GF-D8 (cell line): Measurements from ENCODE around the gene ITFG1.
"Not testable (repeated sequence)": the region's sequence is repeated elsewhere in the genome, so short reads cannot be mapped to it uniquely, and the experiment has no call there.

ENCODE experiments used
- DNase-seq: peaks from one replicate; lab custom pipeline; 2025; lab: John Stamatoyannopoulos, UW

ITFG1 gene

DNA sequence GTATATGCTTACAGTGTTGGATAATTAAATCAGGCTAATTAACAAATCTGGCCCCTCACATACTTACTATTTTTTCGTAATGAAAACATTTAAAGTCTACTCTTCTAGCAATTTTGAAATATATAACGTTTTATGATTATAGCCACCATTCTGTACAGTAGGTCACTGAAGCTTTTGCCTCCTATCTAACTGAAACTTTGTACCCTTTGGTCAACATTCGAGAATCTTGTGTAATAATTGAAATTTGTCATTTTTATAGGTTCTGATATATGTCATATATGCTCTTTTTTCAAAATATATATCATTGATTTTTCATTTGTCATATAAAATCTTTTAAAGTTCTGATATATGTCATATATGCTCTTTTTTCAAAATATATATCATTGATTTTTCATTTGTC lies 12.9 kb upstream of the ITFG1 start:
- DNase-seq = no peak

DNA sequence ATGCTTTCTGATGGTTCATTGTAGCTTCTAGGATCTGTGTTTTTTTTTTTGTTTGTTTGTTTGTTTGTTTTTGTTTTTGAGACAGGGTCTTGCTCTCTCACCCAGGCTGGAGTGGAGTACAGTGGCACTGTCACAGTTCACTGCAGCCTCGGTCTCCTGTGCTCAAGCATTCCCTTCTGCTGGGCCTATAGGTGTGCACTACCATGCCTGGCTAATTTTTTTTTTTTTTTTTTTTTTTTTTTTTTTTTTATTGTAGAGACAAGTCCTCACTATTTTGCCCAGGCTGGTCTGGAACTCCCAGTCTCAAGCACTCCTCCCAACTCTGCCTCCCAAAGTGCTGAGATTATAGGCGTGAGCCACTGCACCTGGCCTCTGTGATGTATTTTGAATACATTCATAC lies 12.1 kb upstream of the ITFG1 start:
- not testable (repeated sequence) for DNase-seq

DNA sequence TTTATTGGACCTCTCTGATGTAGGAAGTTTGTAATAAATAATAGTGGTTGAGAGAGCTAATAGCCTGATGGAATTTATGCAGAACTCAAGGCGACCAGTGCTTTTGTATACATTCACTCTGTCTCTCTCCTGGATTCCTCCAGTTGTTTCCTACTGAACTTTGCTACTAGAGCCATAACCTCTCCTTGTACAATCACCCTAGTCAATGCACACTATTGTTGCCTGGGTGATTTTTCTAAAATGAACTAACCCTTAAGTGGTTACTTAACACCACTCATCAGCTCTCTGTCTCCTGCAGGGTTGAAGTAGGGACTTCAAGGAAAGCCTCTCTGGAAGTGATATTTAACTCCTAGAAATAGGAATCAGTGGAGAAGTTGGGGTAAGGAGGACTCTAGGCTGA lies 9.9 kb upstream of the ITFG1 start:
- DNase-seq = no peak

DNA sequence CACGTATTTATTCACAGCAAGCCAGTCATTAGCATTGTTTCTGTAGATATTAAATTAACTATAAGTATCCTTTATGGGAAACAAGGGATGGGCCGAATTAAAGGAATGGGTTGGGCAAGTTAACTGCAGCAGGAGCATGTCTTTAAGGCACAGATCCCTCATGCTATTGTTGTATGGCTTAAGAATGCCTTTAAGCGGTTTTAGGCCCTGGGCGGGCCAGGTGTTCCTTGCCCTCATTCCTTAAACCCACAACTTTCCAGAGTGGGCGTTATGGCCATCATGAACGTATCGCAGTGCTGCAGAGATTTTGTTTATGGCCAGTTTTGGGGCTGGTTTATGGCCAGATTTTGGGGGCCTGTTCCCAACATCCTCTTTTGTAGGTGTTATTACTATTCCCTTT lies 9.3 kb upstream of the ITFG1 start:
- DNase-seq = no peak

DNA sequence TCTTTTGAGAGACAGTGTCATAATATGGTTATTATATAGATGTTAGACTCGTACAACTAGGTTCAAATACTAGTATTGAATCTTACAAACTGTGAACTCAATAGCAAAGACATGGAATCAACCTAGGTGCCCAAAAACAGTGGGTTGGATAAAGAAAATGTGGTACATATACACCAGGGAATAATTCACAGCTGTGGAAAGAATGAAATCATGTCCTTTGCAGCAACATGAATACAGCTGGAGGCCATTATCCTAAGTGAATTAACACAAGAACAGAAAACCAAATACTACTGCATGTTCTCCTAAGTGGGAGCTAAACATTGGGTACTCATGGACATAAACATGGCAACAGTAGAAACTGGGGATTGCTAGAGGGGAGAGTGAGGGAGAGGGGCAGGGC lies 8.4 kb upstream of the ITFG1 start:
- DNase-seq = no peak

DNA sequence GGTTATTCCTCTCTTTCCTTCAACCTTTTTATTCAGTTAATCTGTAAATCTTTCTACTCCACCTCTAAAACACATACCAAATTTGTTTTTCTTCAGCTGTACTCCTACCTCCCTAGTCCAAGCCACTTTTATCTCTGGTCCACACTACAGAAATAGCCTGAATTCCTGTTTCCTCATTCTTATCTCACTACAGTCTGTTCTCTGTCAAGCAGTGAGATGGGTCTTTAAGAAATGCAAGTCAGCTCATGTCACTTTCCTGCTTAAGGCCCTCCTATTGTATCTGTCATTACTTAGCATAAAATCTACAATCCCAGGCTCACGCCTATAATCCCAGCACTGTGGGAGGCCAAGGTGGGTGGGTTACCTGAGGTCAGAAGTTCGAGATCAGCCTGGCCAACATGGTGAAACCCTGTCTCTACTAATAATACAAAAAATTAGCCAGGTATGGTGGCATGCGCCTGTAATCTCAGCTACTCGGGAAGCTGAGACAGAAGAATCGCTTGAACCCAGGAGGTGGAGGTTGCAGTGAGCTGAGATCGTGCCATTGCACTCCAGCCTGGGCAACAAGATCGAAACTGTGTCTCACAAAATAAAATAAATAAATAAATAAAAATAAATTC lies 7.3 kb upstream of the ITFG1 start:
- peak; percentile 49 for DNase-seq

DNA sequence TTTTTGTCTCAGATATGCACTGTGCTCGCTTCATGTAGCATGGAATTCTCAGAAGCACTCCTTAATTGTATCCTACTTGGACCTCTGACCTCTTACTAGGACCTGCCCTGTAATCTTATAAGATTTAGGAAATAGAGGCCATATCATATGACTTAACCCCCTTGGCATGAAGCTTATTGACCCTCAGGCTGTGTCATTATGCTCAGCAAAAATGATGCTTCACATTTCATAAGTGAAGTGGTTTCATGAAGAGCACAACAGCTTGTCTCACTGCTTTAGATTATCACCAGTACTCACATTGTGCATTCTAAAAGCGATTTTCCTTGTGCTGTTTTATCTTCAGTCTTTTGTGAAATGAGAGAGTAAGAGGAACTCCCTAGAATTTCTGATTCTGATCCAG lies 6.6 kb upstream of the ITFG1 start:
- no peak for DNase-seq

DNA sequence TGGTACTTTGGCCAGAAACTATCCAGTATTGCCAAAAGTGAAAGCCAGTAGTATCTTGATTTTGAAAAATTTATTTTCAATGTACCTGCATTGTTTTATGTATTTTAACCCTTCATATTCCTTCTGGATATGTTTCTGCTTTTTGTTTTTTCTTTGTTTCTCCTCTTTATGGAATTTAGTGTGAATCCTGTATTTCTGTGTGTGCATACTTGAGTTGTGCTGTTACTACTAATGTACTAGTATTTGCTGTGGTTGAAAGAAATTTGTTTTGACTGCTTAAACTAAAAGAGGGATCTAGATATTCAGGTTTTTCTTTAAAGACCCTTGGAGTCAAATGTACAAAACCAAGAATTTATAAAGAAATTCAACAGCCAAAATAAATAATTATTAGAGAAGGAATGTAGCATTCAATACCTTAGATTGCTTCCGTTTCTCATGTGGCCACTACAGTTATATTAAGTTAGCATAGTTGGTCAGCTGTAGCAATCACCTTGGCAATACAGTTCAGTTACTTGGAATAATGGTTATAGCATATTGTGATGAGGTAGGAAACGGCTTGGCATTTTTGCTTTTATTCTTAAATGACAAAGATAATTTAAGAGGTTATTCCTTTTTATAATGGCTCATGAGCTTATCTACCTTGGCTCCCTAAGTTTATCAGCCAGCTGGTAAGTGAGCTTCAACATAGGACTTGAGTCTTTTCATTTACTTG lies 5.2 kb upstream of the ITFG1 start:
- DNase-seq = no peak

DNA sequence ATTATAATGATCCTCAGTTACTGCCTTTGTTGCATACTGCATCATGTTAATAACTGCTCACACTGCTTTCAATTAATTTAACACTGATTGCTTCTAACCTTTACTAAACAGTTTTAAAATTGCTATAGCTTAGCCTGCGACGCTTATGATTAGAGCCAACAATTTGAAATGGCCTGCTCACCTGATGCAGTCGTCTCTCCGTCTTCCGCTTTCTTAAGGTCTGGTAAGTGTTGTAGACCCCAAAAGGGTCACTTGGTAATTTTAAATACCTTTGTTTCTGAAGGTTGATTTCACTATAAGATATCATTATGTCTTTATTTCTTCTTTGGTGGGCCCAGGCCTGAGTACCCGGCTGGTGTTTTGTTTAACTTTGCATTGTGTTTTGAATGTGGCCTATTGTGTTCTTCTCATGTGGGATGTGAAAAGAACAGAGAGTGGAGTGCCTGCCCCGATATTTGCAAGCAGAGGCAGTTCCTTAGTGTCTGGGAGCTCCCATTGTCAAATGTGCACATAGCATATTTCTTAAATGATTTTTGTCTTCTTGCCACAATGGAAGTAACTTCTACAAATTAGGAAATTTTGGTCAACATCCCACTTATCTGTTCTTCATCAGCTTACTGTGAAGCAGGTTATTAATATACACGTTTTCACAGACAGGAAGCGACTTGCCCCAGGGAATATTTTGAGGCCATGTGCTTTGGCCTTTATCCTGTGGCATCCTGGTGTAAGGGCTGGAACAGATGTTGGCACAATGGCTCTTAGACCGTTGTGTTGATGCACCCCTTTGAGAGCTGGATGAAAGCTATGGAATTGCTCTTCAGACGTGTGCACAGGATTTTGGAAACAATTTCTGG lies 3.1 kb upstream of the ITFG1 start:
- DNase-seq = no peak

DNA sequence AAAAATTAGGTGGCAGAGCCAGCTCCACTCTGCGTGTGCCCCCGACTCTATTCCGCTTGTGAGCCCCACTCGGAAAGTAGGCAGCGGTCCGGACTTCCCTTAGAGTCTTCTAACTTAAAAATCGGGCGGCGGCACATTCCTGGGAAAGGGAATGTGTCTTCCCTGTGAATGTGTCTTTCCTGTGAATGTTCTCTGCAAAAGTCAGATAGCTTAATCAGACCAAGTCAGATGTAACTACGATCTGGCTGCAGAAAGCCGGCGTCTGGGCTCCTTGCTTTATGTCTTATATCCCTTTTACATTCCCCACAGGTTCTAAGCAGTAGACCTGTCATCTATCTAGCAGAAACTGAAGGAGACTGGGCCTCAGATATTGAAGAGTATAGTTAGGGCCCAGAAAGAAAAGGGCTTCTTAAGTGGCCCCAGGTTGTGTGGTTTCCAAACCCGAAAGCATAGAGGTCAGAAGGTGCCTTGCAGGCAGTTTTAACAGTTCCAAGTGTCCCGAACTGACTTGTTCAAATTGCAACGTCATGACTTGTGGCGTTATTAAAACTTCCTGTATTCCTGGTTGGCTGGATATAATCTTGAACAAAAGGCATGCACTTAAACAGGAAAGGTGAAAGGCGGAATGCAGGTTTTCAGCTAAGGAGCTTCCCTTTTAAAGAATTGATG lies 869 bp upstream of the ITFG1 start:
- DNase-seq = peak; percentile 75

DNA sequence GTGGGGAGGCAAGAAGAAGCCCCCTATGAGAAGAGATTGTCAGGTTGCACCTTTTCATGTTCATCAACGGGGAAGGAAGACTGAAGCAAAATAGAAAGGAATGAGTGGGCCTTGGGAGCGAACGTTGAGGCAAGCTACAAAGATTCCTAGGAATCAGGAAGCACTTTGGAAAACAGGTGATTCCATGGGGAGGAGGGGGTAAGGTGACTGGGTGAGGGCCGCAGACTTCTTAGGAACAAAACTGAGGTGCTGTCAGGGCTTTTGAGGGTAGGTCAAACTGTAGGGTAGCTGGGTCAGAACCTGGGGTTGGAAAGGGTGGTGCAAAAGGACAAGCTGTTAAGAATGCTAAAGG lies 528 bp downstream of the ITFG1 start:
- DNase-seq = no peak

DNA sequence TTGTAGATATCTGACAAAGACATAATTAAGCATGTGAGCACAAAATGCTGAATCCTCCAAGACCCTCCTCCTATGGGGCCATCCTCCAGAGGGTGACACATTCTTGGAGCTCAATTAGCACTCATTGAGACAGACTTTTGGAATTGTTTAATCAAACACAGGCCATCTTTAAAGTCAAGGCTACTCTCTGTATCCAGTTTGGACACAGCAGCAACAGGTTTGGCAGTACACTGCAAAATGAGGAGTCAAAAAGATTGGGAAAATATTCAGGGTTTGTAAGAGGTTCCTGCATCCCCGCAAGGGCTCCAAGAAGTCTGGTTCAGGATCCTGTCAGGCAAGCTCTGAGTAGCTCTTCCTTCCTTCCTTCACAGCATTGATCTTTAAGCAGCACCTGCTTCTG lies 1.3 kb downstream of the ITFG1 start:
- DNase-seq = no peak

DNA sequence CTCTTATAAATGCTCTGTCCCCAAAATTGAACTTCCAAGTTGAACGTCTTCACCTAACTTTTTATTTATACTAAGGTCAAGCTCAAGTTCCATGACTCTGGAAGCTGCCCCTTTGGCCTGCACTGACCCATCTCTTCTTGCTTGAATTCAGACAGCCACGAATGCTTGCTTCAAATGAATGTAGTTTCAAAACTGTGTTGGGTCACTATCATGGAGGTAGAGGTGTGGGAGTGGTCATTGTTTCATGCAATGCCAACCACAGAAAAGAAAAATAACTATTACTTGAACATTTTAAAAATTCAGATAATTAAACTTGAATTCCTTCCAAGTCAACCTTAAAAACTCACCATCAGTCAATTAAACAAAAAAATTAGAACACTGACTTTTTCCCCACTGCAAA lies 2.5 kb downstream of the ITFG1 start:
- no peak for DNase-seq

DNA sequence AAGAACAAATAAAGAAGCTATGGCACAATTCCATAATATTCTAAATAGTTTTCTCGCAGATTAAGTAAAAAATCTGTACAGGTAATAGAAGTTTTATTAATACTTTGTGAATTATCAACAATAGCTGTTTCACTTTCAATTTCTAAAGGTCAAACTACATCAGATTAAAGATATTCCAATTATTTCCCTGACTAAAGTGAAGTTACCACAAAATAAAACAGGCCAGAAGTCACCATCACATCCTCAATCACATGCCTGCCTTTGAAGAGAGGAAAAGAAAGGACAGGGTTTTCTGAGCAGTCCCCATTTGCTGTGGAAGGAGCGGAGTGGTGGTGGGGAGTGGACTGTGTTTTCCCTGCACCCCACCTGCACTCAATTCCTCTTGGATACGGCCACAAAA lies 11.1 kb downstream of the ITFG1 start:
- no peak for DNase-seq

DNA sequence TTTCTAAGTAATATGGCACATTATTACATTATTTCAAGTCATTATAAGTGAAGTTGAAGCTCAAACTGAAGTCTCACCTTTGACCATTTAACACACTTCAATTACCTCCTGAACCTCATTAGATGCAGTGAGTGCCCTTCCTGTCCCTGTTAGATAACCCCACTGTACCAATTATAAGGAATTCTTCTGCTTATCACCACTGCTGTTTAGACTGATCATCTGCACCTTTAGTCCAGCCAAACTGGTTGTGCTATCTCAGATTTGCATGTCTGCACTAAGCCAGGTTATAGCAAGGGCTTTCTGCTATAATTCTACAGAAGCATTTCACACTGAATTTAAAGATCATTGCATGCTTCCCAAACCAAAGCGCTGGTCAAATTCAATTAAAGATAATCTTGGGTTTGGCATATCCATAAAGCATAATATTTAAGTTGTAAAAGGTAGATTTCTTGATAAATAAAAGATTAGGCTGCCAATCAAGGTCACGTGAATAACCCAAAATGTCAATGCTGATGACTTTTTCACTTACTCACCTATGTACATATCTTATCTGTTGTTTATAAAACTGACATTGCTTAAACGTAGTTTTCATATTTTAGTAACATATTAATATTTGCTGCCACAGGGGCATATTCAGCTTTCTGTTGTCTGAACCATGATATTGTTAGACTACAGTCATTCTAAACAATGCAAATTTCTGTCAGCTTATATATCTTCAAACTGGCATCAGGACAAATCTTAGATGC lies 11.9 kb downstream of the ITFG1 start:
- DNase-seq = no peak

DNA sequence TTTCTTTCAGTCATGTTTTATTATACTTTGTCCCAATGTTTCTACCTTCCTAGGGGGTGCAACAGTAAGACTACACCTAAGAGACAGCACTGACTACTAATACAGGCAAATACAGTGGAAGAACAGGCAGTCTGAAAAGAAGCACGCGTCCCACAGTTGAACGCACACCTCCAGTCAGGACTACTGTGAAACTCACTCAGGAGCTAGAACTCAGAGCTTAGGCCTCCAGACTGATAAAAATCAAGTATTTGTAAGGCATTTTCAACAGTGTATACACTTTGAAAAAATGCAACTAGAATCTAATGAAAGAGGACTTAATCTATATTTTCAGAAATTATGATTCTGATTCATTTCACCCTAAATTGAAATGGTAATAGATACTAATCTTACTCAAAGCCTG lies 14.4 kb downstream of the ITFG1 start:
- no peak for DNase-seq

DNA sequence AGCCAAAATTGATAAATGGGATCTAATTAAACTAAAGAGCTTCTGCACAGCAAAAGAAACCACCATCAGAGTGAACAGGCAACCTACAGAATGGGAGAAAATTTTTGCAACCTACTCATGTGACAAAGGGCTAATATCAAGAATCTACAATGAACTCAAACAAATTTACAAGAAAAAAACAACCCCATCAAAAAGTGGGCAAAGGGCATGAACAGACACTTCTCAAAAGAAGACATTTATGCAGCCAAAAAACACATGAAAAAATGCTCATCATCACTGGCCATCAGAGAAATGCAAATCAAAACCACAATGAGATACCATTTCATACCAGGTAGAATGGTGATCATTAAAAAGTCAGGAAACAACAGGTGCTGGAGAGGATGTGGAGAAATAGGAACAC lies 18.0 kb downstream of the ITFG1 start:
- DNase-seq = not testable (repeated sequence)

DNA sequence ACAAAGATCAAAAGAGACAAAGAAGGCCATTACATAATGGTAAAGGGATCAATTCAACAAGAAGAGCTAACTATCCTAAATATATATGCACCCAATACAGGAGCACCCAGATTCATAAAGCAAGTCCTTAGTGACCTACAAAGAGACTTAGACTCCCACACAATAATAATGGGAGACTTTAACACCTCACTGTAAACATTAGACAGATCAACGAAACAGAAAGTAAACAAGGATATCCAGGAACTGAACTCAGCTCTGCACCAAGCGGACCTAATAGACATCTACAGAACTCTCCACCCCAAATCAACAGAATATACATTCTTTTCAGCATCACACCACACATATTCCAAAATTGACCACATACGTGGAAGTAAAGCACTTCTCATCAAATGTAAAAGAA lies 20.8 kb downstream of the ITFG1 start:
- not testable (repeated sequence) for DNase-seq

DNA sequence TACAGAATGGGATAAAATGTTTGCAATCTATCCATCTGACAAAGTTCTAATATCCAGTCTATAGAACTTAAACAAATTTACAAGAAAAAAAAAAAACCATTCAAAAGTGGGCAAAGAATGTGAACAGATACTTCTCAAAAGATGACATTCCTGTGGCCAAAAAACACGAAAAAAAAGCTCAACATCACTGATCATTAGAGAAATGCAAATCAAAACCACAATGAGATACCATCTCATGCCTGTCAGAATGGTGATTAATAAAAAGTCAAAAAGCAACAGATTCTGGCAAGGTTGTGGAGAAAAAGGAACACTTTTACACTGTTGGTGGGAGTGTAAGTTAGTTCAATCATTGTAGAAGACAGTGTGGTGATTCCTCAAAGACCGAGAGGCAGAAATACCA lies 26.6 kb downstream of the ITFG1 start:
- not testable (repeated sequence) for DNase-seq

DNA sequence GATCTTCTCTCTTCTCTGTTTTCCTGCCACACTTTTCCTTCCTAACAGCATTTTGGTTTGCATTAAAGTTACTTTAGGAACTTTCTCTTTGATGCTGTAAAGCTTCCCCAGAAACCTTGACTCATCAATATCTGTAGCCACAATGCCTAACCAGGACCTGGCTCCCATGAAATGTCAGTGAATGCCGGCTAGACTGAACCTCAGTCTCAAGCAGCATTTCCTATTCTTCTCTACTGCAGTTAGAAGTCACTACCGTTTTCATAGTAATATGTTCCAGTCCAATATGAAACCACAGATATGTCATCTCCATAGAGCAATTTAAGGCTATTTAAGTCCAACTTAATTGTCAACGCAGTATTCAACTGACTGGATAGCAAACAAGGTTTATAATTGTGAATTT lies 28.9 kb downstream of the ITFG1 start:
- no peak for DNase-seq

DNA sequence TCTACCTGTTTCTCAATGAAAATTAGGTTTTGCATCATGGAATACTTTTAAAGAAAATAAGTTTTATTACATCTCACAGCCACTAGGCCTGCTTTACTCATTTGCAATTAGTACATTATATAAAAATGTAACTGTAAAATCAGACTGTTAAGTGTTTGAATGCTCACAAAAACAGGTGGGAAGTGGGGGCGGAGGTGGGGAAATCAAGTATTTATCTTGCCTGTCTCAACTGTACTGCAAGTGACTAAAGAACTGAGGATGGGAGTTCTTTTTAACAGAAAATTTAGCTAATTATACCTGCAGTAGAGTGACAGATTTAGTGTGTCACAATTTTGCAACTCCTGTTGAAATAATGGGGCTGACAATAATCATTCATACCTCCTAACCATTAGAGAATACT lies 34.1 kb downstream of the ITFG1 start:
- no peak for DNase-seq

DNA sequence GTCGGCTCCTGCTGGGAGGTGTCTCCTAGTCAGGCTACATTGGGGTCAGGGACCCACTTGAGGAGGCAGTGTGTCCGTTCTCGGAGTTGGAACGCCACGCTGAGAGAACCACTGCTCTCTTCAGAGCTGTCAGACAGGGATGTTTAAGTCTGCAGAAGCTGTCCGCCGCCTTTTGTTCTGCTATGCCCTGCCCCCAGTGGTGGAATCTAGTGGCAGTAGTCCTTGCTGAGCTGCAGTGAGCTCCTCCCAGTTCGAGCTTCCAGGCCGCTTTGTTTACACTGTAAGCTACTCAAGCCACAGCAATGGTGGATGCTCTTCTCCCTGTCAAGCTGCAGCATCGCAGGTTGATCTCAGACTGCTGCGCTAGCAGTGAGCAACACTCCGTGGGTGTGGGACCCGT lies 36.0 kb downstream of the ITFG1 start:
- DNase-seq = no peak
